HUES48 (cell line): ENCODE results near the gene PIAS4.

Experiments
- H3K27ac ChIP-seq: one replicate; pipeline ENCODE4 v1.7.0; 2013; ENCODE audit warnings: low read depth, low read length, inconsistent platforms
- H3K27me3 ChIP-seq: 2 replicates; pipeline ENCODE4 v1.6.1; 2013; ENCODE audit warnings: mild to moderate bottlenecking, low read length; ENCODE audit not compliant: control insufficient read depth, insufficient read depth
- H3K36me3 ChIP-seq: 2 replicates; pipeline ENCODE4 v1.6.1; 2013; ENCODE audit warnings: low read length; ENCODE audit not compliant: control insufficient read depth, insufficient read depth
- H3K4me1 ChIP-seq: 2 replicates; pipeline ENCODE4 v1.6.1; 2013; ENCODE audit warnings: mild to moderate bottlenecking, low read length; ENCODE audit not compliant: control insufficient read depth, insufficient read depth
- H3K4me3 ChIP-seq: 2 replicates; pipeline ENCODE4 v1.5.1; 2013; ENCODE audit warnings: mild to moderate bottlenecking, low read depth, low read length
- H3K9ac ChIP-seq: 2 replicates; pipeline ENCODE4 v1.6.1; 2013; ENCODE audit warnings: mild to moderate bottlenecking, low read depth, low read length, moderate library complexity
- H3K9me3 ChIP-seq: 2 replicates; pipeline ENCODE4 v1.6.1; 2013; ENCODE audit warnings: low read length; ENCODE audit not compliant: control insufficient read depth, insufficient read depth

PIAS4 gene

GRCh38 chr19:3979289-3979673, 28.3 kb upstream of the PIAS4 start:
- H3K27me3 ChIP-seq: no peaks in the 10 kb centered on the region
- no peak overlapping the region for H3K9ac ChIP-seq
- no peaks in the 10 kb centered on the region for H3K9me3 ChIP-seq
- peak overlapping the region; percentile 31 for H3K27ac ChIP-seq
- no peak overlapping the region for H3K4me3 ChIP-seq
- H3K4me1 ChIP-seq: peaks cover 7% of the 10 kb centered on the region
- H3K36me3 ChIP-seq: peaks cover 94% of the 10 kb centered on the region

- peaks cover 7% of the 10 kb centered on the region for H3K4me1 ChIP-seq
- H3K9ac ChIP-seq: no peak overlapping the region
- no peaks in the 10 kb centered on the region for H3K9me3 ChIP-seq
Measured at GRCh38 chr19:3979674-3980352, 27.7 kb upstream of the PIAS4 start.

GRCh38 chr19:3980353-3981251, 26.9 kb upstream of the PIAS4 start:
- no peak overlapping the region for H3K9ac ChIP-seq
- H3K27ac ChIP-seq: peak overlapping the region; percentile 11
- H3K9me3 ChIP-seq: no peaks in the 10 kb centered on the region
- H3K36me3 ChIP-seq: peaks cover 90% of the 10 kb centered on the region
- H3K4me1 ChIP-seq: peaks cover 9% of the 10 kb centered on the region
- 0 out of 2 replicates have a peak, but pooled peaks cover under 1% of the 10 kb centered on the region for H3K27me3 ChIP-seq
- H3K4me3 ChIP-seq: no peak overlapping the region

More at GRCh38 chr19:3979674-3980352, 27.7 kb upstream of the PIAS4 start:
- Histone ChIP-seq H3K4me3 (no peak overlapping the region), H3K36me3 (peaks cover 97% of the 10 kb centered on the region), H3K27ac (peak overlapping the region; percentile 31), H3K27me3 (no peaks in the 10 kb centered on the region)

GRCh38 chr19:3981373-3981735, 26.2 kb upstream of the PIAS4 start:
- H3K36me3 ChIP-seq: peaks cover 82% of the 10 kb centered on the region
- no peaks in the 10 kb centered on the region for H3K9me3 ChIP-seq
- no peak overlapping the region for H3K9ac ChIP-seq
- no peak overlapping the region for H3K4me3 ChIP-seq
- H3K27ac ChIP-seq: peak overlapping the region; percentile 41
- H3K4me1 ChIP-seq: peaks cover 16% of the 10 kb centered on the region
- H3K27me3 ChIP-seq: 0 out of 2 replicates have a peak, but pooled peaks cover 3% of the 10 kb centered on the region

- H3K36me3 ChIP-seq: peaks cover 76% of the 10 kb centered on the region
- no peaks in the 10 kb centered on the region for H3K9me3 ChIP-seq
- H3K4me1 ChIP-seq: peaks cover 19% of the 10 kb centered on the region
- no peak overlapping the region for H3K9ac ChIP-seq
- 0 out of 2 replicates have a peak, but pooled peaks cover 3% of the 10 kb centered on the region for H3K27me3 ChIP-seq
- H3K4me3 ChIP-seq: no peak overlapping the region
- peak overlapping the region; percentile 97 for H3K27ac ChIP-seq
Measured at GRCh38 chr19:3981736-3982681, 25.5 kb upstream of the PIAS4 start.

- H3K4me1 ChIP-seq: peaks cover 23% of the 10 kb centered on the region
- peak overlapping the region; percentile 98; the same call in 1 of the 2 replicates for H3K9ac ChIP-seq
- peak overlapping the region; percentile 96; the same call in 1 of the 2 replicates for H3K4me3 ChIP-seq
- H3K36me3 ChIP-seq: peaks cover 67% of the 10 kb centered on the region
- H3K9me3 ChIP-seq: no peaks in the 10 kb centered on the region
- peak overlapping the region; percentile 97 for H3K27ac ChIP-seq
- H3K27me3 ChIP-seq: 0 out of 2 replicates have a peak, but pooled peaks cover 3% of the 10 kb centered on the region
Measured at GRCh38 chr19:3982701-3983541, 24.6 kb upstream of the PIAS4 start.

GRCh38 chr19:3983542-3983914, 24.0 kb upstream of the PIAS4 start:
- peaks cover 23% of the 10 kb centered on the region for H3K4me1 ChIP-seq
- peak overlapping the region; percentile 96 for H3K4me3 ChIP-seq
- H3K9ac ChIP-seq: peak overlapping the region; percentile 98
- peaks cover 61% of the 10 kb centered on the region for H3K36me3 ChIP-seq
- H3K9me3 ChIP-seq: no peaks in the 10 kb centered on the region
- 0 out of 2 replicates have a peak, but pooled peaks cover 3% of the 10 kb centered on the region for H3K27me3 ChIP-seq
- peak overlapping the region; percentile 97 for H3K27ac ChIP-seq

GRCh38 chr19:3983936-3984583, 23.5 kb upstream of the PIAS4 start:
- Histone ChIP-seq H3K9ac (peak overlapping the region; percentile 98), H3K4me1 (peaks cover 23% of the 10 kb centered on the region), H3K4me3 (peak overlapping the region; percentile 96), H3K36me3 (peaks cover 55% of the 10 kb centered on the region), H3K9me3 (no peaks in the 10 kb centered on the region), H3K27ac (peak overlapping the region; percentile 97), H3K27me3 (0 out of 2 replicates have a peak, but pooled peaks cover 3% of the 10 kb centered on the region)

- peak overlapping the region; percentile 97 for H3K27ac ChIP-seq
- H3K4me3 ChIP-seq: peak overlapping the region; percentile 96
- H3K27me3 ChIP-seq: 0 out of 2 replicates have a peak, but pooled peaks cover 3% of the 10 kb centered on the region
- H3K9ac ChIP-seq: peak overlapping the region; percentile 98
- H3K4me1 ChIP-seq: peaks cover 23% of the 10 kb centered on the region
- no peaks in the 10 kb centered on the region for H3K9me3 ChIP-seq
- H3K36me3 ChIP-seq: peaks cover 50% of the 10 kb centered on the region
Measured at GRCh38 chr19:3984584-3984907, 23.0 kb upstream of the PIAS4 start.
